Amygdala (tissue), 56 donors: Measurements from ENCODE around the gene IER3.
"Not testable (repeated sequence)": the region's sequence is repeated elsewhere in the genome, so short reads cannot be mapped to it uniquely, and the experiment has no call there.

Source experiments
- DNase-seq, 56 donors: peaks; one replicate each; lab custom pipeline; 2025; lab: John Stamatoyannopoulos, UW

The IER3 gene

DNA sequence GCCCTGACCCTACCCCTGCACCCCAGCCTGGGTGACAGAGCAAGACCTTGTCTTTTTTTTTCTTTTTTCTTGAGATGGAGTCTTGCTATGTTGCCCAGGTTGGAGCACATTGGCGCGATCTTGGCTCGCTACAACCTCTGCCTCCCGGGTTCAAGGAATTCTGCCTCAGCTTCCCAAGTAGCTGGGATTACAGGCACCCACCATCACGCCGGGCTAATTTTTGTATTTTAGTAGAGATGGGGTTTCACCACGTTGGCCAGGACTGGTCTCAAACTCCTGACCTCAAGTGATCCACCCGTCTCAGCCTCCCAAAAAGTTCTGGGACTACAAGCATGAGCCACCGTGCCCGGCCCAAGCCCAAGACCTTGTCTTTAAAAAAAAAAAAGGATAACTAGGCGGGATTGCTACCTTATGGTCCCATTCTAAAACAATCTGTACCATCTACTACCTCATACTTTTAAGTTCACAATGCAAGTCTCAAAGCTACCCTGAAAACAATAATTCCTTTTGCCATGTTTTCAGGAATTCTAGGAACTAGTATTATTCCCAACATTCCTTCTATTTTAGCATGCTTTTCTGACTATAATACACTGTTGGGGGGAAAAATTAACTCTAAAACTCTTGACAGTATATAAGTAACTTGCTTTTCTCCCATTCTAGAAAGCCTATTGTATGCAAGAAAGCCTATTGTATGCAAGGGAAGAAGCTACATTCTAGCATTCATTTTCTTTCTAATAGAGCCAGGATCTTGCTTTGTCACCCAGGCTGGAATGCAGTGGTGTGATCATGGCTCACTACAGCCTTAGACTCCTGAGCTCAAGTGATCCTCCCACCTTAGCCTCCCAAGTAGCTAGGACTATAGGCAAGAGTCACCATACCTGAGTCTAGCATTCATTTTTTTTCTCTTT lies 17.6 kb downstream of the IER3 start:
- DNase-seq = no peak

DNA sequence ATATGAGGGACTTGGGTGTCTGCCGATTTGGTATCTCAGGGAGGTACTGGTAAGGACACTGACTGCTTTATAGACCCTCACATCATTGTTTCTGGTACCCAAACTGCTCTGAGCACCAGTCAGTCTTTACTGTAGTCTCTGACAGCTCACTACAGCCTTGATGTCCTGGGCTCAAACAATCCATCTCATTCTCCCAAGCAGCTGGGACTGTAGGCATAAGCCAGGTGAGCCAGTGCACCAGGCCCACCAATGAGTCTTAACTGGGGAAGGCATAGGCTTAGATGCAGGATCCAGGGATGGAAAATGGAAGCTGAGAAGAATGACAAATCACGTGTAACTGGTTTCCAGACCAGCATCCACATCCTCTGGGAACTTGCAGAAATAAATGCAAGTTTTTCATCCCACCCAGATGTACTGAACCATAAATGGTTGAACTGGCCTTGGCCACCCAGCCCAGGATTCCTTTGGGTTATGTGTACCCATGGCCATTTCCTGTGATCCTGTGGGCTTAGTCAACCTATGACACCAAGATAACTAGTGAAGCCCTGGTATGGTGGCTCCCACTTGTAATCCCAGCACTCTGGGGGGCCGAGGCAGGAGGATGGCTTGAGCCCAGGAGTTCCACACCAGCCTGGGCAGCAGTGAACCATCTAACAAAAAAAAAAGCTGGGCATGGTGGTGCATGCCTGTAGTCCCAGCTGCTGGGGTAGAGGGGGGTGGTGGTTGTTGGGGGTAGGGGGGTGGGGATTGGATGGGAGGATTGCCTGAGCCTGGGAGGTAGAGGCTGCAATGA lies 18.4 kb downstream of the IER3 start:
- no peak for DNase-seq

DNA sequence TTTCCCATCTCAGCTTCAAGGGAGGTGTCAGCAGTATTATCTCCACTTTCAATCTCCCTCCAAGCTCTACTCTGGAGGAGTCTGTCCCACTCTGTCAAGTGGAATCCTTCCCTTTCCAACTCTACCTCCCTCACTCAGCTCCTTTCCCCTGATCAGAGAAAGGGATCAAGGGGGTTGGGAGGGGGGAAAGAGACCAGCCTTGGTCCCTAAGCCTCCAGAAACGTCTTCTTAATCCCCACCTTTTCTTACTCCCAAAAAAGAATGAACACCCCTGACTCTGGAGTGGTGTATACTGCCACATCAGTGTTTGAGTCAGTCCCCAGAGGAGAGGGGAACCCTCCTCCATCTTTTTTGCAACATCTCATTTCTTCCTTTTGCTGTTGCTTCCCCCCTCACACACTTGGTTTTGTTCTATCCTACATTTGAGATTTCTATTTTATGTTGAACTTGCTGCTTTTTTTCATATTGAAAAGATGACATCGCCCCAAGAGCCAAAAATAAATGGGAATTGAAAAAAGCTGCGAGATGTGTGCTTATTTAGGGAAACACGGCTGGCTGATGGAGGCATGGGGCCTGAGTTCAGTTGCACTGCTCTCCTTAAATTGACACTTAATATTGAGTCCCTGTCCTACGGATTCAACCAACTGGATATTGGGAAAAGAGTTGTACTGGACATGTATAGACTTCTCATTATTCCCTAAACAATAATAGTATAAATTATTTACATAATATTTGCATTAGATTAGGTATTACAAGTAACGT lies 19.3 kb downstream of the IER3 start:
- DNase-seq = no peak

- not testable (repeated sequence) for DNase-seq
Observed at GRCh38 chr6:30723843-30724741, 20.3 kb downstream of the IER3 start.

- DNase-seq = not testable (repeated sequence)
Observed at GRCh38 chr6:30723159-30723842, 21.0 kb downstream of the IER3 start.

DNA sequence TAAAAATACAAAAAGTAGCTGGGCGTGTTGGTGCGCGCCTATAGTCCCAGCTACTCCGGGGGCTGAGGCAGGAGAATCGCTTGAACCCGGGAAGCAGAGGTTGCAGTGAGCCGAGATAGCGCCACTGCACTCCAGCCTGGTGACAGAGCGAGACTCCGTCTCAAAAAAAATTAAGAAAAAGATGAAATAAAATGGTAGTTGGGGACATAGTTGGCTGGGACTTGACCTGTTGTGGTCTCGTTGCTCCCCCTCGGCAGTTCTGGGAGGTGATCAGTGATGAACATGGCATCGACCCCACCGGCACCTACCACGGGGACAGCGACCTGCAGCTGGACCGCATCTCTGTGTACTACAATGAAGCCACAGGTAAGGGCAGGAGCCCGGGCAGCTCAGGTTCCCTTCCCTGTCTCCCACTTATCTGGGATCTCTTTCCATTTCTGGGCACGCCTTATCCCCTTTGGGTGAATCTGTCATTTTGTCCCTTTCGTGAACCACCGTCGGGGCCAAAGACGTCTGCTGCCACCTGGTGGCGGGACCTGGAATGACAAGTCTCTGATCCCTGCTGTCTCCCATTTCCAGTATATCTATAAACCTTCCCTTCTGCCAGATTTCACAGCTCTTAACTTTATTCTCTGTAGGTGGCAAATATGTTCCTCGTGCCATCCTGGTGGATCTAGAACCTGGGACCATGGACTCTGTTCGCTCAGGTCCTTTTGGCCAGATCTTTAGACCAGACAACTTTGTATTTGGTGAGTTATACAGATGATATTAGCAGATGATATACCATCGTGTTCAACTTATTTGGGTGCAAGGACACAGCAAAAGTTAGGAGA lies 21.9 kb downstream of the IER3 start:
- peak in 49 of 56 donors; percentile 11 to 89 (median 62) for DNase-seq

DNA sequence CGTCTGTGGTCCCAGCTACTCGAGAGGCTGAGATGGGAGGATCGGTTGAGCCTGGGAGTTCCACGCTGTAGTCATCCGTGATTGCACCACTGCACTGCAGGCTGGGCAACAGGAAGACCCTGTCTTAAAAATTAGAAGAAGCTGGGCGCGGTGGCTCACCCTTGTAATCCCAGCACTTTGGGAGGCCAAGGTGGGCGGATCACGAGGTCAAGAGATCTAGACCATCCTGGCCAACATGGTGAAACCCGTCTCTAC lies 22.4 kb downstream of the IER3 start:
- DNase-seq = not testable (repeated sequence)

- DNase-seq = peak in 54 of 56 donors; percentile 25 to 89 (median 77)
Observed at GRCh38 chr6:30721198-30722024, 22.9 kb downstream of the IER3 start.

GRCh38 chr6:30720738-30721197 lies 23.6 kb downstream of the IER3 start:
- peak in 32 of 56 donors; percentile 6 to 59 (median 32) for DNase-seq

DNA sequence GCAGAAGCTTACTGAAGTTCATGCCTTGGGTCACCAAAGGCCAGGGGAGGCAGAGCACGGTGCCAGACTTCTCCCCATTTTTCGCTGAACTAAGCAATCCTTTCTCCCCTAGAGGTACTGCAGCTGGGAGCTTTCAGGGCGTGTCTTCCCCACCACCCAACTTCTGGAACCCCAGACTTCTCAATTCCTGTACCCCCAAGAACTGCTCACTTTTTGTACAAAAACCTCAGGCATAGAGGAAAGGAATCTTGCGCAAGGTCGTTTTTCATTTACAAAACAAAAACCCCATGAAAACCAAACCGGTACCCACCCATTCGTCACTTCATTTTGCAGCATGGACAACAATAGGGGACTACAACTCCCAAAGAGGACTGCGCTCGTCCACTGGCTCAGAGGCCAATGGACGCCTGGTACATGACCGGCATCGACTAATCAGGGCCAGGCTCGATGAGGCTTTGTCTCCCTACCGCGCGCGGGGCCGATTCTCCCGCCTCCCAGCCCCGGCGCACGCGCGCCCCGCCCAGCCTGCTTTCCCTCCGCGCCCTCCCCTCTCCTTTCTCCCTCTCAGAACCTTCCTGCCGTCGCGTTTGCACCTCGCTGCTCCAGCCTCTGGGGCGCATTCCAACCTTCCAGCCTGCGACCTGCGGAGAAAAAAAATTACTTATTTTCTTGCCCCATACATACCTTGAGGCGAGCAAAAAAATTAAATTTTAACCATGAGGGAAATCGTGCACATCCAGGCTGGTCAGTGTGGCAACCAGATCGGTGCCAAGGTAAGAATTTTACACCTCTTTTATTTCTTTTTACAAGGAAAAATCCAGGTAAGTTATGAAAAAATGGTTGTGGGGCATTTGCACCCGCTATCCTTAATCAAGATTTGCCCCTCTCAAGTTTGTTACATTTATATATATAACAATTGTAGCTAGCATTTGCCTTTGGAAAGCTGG lies 24.3 kb downstream of the IER3 start, which contains the start of gene TUBB:
TSS of gene TUBB (plus strand) at position 562 of the 947 bp plus-strand sequence. CDS start at position 717, 155 bp downstream.
- peak; percentile 53 to 99 (median 96) for DNase-seq

DNA sequence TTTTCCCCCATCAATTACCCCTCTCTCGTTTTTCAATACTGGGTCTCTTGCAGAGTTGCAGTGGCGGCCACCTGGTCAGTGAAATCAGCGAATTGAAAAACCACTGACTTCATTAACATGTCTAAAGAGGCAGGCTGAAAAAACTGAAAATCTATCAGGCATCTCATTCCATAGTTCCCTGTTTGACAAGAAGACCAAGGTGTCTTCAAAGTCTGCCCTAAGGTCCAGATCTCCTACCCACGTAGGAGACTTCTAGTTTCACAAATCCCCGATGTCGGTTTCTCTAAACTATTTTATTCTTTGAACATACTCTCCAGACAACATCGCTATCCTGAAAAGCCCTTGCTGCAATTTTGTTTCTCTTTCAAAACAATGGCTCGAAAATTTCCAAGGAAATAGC lies 25.0 kb downstream of the IER3 start:
- no peak for DNase-seq

DNA sequence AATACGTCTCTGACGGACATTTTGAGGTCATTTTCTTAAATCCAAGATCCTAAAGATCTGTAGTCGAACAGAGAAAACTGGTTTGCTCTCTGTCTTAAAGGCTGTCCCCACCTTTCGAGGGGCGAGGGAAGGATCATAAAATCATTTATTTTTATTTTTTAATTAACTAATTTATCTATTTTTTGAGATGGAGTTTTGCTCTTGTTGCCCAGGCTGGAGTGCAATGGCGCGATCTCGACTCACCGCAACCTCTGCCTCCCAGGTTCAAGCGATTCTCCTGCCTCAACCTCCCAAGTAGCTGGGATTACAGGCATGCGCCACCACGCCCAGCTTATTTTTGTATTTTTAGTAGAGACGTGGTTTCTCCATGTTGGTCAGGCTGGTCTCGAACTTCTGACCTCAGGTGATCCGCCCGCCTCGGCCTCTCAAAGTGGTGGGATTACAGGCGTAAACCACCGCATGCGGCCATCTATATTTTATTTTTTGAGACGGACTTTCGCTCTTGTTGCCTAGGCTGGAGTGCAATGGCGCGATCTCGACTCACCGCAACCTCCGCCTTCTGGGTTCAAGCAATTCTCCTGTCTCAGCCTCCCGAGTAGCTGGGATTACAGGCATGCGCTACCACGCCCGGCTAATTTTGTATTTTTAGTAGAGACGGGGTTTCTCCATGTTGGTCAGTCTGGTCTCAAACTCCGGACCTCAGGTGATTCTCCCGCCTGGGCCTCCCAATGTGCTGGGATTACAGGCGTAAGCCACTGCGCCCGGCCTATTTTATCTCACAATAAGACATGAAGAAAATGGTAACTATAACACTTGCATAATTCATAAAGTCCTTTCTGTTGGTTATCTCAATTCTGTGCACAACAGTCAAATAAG lies 26.3 kb downstream of the IER3 start:
- DNase-seq = not testable (repeated sequence)

DNA sequence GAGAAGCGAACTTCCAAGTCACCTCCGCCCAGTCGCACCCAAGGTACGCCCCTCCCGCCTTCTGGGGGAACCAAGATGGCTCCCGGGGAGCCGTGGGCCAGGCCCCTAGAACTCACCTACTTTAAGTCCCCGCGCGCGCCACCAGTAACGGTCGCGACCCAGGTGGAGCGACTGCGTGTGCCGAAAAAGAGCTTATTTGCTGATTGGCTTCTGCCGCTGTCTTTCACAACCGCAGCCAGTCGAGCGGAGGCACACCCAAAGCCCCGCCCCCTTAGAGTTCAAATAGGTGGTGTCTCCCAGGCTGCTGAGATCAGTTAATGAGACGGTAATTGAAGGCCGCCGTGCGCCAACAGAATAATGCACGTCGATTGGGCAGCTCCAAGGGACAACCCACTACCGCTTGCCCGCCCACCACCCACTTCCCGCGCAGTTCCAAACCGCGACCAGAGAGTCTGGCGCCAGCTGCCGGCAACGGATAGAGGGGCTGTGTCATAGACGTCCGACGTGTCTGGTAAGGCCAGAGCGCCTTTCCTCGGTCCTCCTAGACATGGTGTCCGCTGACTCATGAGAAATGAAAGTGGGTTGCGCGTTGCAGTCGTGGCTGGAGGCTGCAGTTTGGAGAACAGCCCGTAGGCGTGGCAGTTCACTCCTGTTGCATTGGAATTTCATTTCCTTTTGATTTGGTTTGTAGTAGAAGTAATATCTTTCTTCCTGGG lies 27.1 kb downstream of the IER3 start, which contains the start of gene MDC1:
TSS of gene MDC1 (minus strand) at position 153 of the 716 bp plus-strand sequence. CDS start 2,106 bp downstream, outside the sequence.
- peak; percentile 41 to 100 (median 99) for DNase-seq

DNA sequence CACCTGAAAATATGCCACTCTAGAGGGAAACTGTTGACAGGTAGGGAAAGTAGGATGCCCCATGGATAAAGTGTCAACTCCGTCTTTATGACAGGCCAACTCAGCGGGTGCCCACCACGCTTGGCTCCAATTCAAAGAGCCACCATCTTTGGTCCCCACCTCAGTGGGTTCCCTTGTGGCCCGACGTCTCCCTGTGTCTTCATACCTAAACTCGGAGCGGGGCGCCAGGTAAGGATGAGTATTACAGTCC lies 27.5 kb downstream of the IER3 start:
- DNase-seq = no peak

DNA sequence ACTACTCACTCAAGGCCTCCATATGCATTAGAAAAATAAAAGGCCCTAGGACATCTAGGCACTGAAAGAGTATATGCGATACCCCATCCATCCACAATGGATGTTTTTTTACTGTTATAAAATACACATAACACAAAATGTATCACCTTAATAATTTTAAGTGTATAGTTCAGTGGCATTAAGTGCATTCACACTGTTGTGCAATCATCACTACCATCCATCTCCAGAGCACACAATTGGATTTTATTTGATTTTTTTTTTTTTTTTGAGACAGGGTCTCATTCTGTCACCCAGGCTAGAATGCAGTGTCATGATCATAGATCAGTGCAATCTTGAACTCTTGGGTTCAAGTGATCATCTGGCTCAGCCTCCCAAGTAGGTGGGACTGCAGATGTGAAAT lies 30.1 kb downstream of the IER3 start:
- no peak for DNase-seq
